Mesothelial cell of epicardium (in vitro differentiated cells): ENCODE results near the gene MED16. TPM values are rescaled to one million over a fixed set of nuclear protein-coding genes. Genes with fewer than 3 reads are reported as not detected.

Experiments used
- DNase-seq, 2 experiments: peaks; one replicate each; pipeline ENCODE4 v3.0.0; 2021; ENCODE audit warnings: low spot score in 2 of 2; ENCODE audit not compliant: unreplicated experiment in 2 of 2
- H3K27ac Mint-ChIP-seq: 2 replicates; pipeline ENCODE4 v1.8.0; 2021; ENCODE audit warnings: mixed read lengths
- H3K27me3 Mint-ChIP-seq: 2 replicates; pipeline ENCODE4 v1.8.0; 2021; ENCODE audit warnings: low read depth, mixed read lengths
- H3K36me3 Mint-ChIP-seq: 2 replicates; pipeline ENCODE4 v1.8.0; 2021; ENCODE audit warnings: mixed read lengths
- H3K4me1 Mint-ChIP-seq: 2 replicates; pipeline ENCODE4 v1.8.0; 2021; ENCODE audit warnings: mixed read lengths
- H3K4me3 Mint-ChIP-seq: 2 replicates; pipeline ENCODE4 v1.8.0; 2021; ENCODE audit warnings: mild to moderate bottlenecking, moderate library complexity, mixed read lengths
- H3K9me3 Mint-ChIP-seq: 2 replicates; pipeline ENCODE4 v1.8.0; 2021; ENCODE audit warnings: mixed read lengths
- total RNA-seq: library from RNA; stranded (reverse); gene quantifications from 3 replicates; pipeline ENCODE4 v1.2.1, GENCODE V29; 2021
- TF ChIP-seq, protein P1 (sequence below): fragments of 200-600 bp; sonication (generic); IDR thresholded peaks from one replicate; pipeline ENCODE4 v1.5.0; 2021; ENCODE audit warnings: antibody characterized with exemption; ENCODE audit not compliant: unreplicated experiment

MED16 gene
- total RNA-seq, 1 donor from 2014 or later: 79.8 TPM

DNA sequence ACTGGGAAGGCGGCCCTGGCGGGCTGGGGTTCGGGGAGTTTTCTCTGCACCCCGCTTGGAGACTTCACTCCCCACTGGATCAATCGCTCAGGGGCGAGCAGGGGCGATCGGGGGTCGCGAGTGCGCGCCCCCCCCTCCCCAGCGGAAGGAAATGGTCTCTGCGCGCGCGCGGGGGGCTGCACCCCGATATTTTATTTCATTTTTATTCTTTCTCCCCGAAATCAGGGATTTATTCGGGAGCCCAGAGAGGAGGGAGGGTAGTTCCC, 33.3 kb upstream of the MED16 start:
- Mint-ChIP-seq H3K27me3 (peaks cover 6% of the 10 kb centered on the region), H3K4me3 (peak overlapping the region; percentile 84), H3K9me3 (no peaks in the 10 kb centered on the region), H3K27ac (peak overlapping the region; percentile 53), H3K4me1 (peaks cover 6% of the 10 kb centered on the region), H3K36me3 (peaks cover 3% of the 10 kb centered on the region)
- TF ChIP-seq, protein P1, sequence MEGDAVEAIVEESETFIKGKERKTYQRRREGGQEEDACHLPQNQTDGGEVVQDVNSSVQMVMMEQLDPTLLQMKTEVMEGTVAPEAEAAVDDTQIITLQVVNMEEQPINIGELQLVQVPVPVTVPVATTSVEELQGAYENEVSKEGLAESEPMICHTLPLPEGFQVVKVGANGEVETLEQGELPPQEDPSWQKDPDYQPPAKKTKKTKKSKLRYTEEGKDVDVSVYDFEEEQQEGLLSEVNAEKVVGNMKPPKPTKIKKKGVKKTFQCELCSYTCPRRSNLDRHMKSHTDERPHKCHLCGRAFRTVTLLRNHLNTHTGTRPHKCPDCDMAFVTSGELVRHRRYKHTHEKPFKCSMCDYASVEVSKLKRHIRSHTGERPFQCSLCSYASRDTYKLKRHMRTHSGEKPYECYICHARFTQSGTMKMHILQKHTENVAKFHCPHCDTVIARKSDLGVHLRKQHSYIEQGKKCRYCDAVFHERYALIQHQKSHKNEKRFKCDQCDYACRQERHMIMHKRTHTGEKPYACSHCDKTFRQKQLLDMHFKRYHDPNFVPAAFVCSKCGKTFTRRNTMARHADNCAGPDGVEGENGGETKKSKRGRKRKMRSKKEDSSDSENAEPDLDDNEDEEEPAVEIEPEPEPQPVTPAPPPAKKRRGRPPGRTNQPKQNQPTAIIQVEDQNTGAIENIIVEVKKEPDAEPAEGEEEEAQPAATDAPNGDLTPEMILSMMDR: no peak
- DNase-seq: no peak

DNA sequence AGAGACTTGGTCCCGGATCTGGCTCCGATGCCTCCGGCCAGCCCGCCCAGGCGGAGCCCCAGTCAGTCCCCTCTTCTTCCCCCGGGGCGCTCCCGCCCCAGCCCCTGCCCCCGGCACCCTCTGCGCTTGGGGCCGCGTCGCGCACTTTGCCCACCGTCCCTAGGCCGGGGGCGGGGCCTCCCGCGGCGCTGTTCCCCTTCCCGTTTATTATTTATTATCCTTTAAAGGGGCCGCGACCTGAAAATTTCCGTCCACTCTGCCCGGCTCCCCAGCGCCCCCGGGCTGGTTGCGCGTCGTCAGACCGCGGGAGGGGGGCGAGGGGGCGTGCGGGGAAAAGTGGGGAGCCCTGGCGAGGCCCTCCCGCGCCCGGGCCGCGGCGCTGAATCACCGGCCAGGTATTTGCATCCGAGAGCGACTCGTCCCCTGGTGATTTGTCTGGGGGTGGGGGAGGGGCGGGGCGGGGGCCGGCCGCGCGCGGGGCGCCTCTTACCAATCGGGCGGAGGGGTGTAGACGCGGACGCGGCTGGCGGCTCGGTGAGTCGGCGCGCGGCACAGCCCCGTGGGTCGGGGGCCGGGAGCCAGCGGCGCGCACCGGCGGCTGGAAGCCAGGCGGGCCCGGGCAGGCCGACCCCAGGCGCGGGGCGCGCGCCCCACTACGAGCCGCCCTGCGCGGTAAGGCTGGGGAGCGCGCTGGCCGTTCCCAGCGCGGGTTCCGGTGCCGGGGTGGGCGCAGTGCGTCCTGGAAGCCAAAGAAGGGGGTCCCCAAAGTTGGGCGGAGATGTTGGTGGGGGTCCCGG, 32.7 kb upstream of the MED16 start, which contains the start of gene ARID3A:
ARID3A (plus strand) TSS at position 510 of the 797 bp plus-strand sequence. CDS start 3,494 bp downstream, outside the sequence.
- H3K27ac Mint-ChIP-seq: peak within 1 kb of the TSS; percentile 83
- no peaks in the 10 kb centered on the region for H3K9me3 Mint-ChIP-seq
- H3K36me3 Mint-ChIP-seq: peaks cover 3% of the 10 kb centered on the region
- DNase-seq: peak in 1 of 2 experiments; percentile 81
- peaks cover 11% of the 10 kb centered on the region for H3K27me3 Mint-ChIP-seq
- H3K4me3 Mint-ChIP-seq: peak within 1 kb of the TSS; percentile 84
- TF ChIP-seq, protein P1: peak; percentile 18
- H3K4me1 Mint-ChIP-seq: peaks cover 8% of the 10 kb centered on the region

DNA sequence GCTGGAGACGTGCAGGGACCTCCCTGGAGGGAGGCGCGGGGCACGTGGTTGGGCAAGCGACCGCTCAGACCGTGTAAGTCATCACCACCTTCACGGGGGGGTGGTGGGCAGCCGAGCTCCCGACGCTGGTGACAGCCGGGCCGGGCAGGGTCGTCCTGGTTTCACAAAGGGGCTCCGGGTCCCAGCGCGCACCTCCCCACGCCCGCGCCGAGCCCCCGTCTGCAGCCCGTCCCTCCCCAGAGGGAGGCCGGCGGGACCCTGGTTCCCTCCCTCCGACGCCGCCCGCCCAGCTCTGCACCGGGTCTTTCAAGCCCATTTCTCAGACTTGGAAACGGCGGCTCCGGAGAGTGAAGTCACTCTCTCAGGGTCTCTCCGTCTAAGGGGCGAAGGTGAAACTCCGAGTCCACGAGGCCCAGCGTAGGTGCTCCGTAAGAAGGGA, 32.1 kb upstream of the MED16 start:
- H3K27me3 Mint-ChIP-seq: peaks cover 15% of the 10 kb centered on the region
- DNase-seq: no peak
- H3K4me3 Mint-ChIP-seq: peak overlapping the region; percentile 72
- peaks cover 9% of the 10 kb centered on the region for H3K4me1 Mint-ChIP-seq
- peaks cover 3% of the 10 kb centered on the region for H3K36me3 Mint-ChIP-seq
- H3K9me3 Mint-ChIP-seq: no peaks in the 10 kb centered on the region
- TF ChIP-seq, protein P1: no peak
- peak overlapping the region; percentile 34 for H3K27ac Mint-ChIP-seq

DNA sequence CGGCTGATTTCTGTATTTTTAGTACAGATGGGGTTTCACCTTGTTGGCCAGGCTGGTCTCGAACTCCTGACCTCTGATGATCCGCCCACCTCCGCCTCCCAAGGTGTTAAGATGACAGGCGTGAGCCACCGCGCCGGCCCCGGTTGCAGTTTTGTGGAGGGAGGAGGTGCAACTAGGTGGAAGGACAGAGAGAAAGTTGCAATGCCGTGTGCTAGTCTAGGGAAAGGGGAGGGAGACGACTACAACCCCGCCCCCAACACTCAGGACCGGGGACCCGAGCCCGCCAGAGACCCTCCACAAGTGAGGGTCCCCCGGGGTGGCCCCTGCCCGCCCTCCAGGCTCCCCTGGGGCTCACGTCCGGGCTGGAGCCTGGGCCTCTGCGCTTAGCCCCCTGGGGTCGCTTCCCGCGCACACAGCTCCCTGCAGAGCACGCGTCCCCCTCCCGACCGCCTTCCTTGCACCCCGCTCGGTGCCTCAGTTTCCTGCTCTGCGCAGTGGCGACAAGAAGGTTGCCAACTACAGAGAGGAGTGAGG, 31.6 kb upstream of the MED16 start:
- H3K36me3 Mint-ChIP-seq: no peaks in the 10 kb centered on the region
- H3K4me1 Mint-ChIP-seq: peaks cover 9% of the 10 kb centered on the region
- H3K27me3 Mint-ChIP-seq: peaks cover 17% of the 10 kb centered on the region
- H3K4me3 Mint-ChIP-seq: peak overlapping the region; percentile 72
- DNase-seq: no peak
- no peaks in the 10 kb centered on the region for H3K9me3 Mint-ChIP-seq
- H3K27ac Mint-ChIP-seq: no peak overlapping the region
- TF ChIP-seq, protein P1: no peak

DNA sequence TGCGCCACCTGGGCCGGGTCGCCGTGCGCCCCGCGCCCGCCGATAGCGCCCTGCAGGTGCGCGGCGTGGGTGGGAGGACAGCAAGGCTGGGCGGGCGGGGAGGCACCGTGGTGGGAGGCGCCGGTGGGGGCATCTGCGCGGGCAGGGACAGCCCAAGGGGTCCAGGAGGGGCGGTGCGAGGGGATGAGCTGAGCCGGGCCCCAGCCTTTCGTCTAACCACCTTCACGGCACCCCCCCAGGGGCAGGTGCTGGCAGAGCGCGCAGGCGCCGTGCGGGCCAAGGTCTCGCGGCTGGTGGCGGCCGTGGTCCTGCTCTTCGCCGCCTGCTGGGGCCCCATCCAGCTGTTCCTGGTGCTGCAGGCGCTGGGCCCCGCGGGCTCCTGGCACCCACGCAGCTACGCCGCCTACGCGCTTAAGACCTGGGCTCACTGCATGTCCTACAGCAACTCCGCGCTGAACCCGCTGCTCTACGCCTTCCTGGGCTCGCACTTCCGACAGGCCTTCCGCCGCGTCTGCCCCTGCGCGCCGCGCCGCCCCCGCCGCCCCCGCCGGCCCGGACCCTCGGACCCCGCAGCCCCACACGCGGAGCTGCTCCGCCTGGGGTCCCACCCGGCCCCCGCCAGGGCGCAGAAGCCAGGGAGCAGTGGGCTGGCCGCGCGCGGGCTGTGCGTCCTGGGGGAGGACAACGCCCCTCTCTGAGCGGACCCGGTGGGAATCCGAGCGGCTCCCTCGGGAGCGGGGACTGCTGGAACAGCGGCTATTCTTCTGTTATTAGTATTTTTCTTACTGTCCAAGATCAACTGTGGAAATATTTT, 27.3 kb upstream of the MED16 start:
- DNase-seq: no peak
- Mint-ChIP-seq H3K4me1 (peaks cover 11% of the 10 kb centered on the region), H3K4me3 (peak overlapping the region; percentile 50), H3K36me3 (no peaks in the 10 kb centered on the region), H3K27ac (no peak overlapping the region), H3K27me3 (peaks cover 37% of the 10 kb centered on the region), H3K9me3 (no peaks in the 10 kb centered on the region)
- TF ChIP-seq, protein P1: no peak
